ENCODE results near the gene DLG4.

The DLG4 gene

DNA sequence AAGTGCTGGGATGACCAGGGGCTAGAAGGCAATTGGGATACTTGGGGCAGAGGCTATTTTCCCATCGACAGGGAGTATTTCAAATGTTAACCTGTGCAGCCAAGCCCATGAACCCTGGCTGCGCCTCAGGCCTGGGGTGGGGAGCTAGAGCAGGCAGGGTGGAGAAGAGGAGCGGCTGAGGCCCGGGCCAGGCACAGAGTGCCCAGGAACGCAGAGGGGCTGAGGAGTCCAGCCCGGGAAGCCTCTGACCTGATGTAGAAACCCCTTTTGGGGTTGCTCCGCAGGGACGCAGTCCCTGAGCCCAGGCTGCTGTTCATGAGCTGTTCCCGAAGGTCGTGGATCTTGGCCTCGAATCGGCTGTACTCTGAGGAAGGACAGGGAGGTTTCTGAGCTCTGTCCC is 23.7 kb downstream of the DLG4 start:
- Histone ChIP-seq H3K9me3 (ENCODE audit: low read depth, low read length) (no peaks in the 10 kb centered on the region), H3K4me3 (no peak overlapping the region), H3K9ac (ENCODE audit: insufficient read length) (no peak overlapping the region), H3K36me3 (ENCODE audit: insufficient read depth, low read length) (peaks cover 43% of the 10 kb centered on the region; the same call in 1 of the 2 replicates), H3K27ac (no peak overlapping the region)
- DNase-seq (ENCODE audit: low read depth, low spot score), result no peak
- no peak for TF ChIP-seq FOXP2 (optimal IDR thresholded peaks at IDR 0.05; ENCODE audit: control extremely low read depth, extremely low read length, insufficient read depth)
- no peak for TF ChIP-seq EZH2 (IDR thresholded peaks at IDR 0.05)
- no peak for TF ChIP-seq POLR2AphosphoS5 (IDR thresholded peaks at IDR 0.05; ENCODE audit: borderline replicate concordance, low read depth, low read length)

DNA sequence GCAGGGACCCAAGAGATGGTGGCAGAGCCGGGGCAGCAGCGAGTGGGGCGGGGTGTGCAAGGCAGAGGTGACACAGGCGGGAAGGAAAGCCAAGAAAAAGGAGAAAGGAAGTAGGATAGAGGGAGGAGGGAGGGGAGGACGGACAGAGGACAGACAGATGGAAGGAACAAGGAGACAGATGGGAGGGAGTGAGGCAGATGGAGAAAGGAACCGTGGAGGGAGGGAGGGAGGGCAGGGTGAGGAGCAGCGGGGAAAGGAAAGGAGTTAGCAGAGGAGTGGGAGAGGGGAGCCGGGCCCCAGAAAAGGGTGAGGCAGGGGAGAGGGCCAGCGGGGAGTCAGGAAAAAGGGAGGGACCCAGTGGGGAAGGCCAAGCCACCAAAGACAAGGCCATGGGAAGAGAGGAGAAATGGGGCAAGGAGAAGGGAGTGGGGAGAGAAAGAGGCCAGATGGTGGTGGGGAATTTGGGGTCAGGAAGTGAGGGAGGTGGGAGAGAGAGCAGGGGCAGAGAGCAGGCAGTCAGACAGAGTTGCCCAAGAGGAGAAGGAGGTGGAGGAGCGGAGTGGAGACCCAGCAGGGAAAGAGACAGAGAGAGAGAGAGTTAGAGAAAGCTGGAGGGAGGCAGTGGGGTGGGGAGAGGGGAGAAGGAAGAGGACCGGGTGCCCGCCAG is 27.2 kb downstream of the DLG4 start:
- no peak overlapping the region for H3K27ac ChIP-seq
- H3K4me3 ChIP-seq, result no peak overlapping the region
- H3K9ac ChIP-seq (ENCODE audit: insufficient read length), result no peak overlapping the region
- H3K36me3 ChIP-seq (ENCODE audit: insufficient read depth, low read length), result peaks cover 38% of the 10 kb centered on the region; the same call in 1 of the 2 replicates
- no peak for DNase-seq (ENCODE audit: low read depth, low spot score)
- no peak for TF ChIP-seq EZH2 (IDR thresholded peaks at IDR 0.05)
- TF ChIP-seq POLR2AphosphoS5 (IDR thresholded peaks at IDR 0.05; ENCODE audit: borderline replicate concordance, low read depth, low read length), result no peak
- TF ChIP-seq FOXP2 (optimal IDR thresholded peaks at IDR 0.05; ENCODE audit: control extremely low read depth, extremely low read length, insufficient read depth), result no peak
- H3K9me3 ChIP-seq (ENCODE audit: low read depth, low read length), result no peaks in the 10 kb centered on the region

- peaks cover 32% of the 10 kb centered on the region; the same call in 1 of the 2 replicates for H3K36me3 ChIP-seq (ENCODE audit: insufficient read depth, low read length)
- no peaks in the 10 kb centered on the region for H3K9me3 ChIP-seq (ENCODE audit: low read depth, low read length)
- no peak overlapping the region for H3K9ac ChIP-seq (ENCODE audit: insufficient read length)
- TF ChIP-seq FOXP2 (optimal IDR thresholded peaks at IDR 0.05; ENCODE audit: control extremely low read depth, extremely low read length, insufficient read depth) (no peak), EZH2 (IDR thresholded peaks at IDR 0.05) (no peak), POLR2AphosphoS5 (IDR thresholded peaks at IDR 0.05; ENCODE audit: borderline replicate concordance, low read depth, low read length) (no peak)
- H3K27ac ChIP-seq, result no peak overlapping the region
- no peak for DNase-seq (ENCODE audit: low read depth, low spot score)
- H3K4me3 ChIP-seq, result no peak overlapping the region
Observed at GRCh38 chr17:7191571-7192270, 27.9 kb downstream of the DLG4 start.

GRCh38 chr17:7191069-7191468 is 28.6 kb downstream of the DLG4 start:
- H3K9ac ChIP-seq (ENCODE audit: insufficient read length), result no peak overlapping the region
- no peaks in the 10 kb centered on the region for H3K9me3 ChIP-seq (ENCODE audit: low read depth, low read length)
- no peak overlapping the region for H3K27ac ChIP-seq
- no peak overlapping the region for H3K4me3 ChIP-seq
- peaks cover 25% of the 10 kb centered on the region; the same call in 1 of the 2 replicates for H3K36me3 ChIP-seq (ENCODE audit: insufficient read depth, low read length)
- TF ChIP-seq POLR2AphosphoS5 (IDR thresholded peaks at IDR 0.05; ENCODE audit: borderline replicate concordance, low read depth, low read length) (no peak), EZH2 (IDR thresholded peaks at IDR 0.05) (no peak), FOXP2 (optimal IDR thresholded peaks at IDR 0.05; ENCODE audit: control extremely low read depth, extremely low read length, insufficient read depth) (no peak)
- DNase-seq (ENCODE audit: low read depth, low spot score), result no peak

DNA sequence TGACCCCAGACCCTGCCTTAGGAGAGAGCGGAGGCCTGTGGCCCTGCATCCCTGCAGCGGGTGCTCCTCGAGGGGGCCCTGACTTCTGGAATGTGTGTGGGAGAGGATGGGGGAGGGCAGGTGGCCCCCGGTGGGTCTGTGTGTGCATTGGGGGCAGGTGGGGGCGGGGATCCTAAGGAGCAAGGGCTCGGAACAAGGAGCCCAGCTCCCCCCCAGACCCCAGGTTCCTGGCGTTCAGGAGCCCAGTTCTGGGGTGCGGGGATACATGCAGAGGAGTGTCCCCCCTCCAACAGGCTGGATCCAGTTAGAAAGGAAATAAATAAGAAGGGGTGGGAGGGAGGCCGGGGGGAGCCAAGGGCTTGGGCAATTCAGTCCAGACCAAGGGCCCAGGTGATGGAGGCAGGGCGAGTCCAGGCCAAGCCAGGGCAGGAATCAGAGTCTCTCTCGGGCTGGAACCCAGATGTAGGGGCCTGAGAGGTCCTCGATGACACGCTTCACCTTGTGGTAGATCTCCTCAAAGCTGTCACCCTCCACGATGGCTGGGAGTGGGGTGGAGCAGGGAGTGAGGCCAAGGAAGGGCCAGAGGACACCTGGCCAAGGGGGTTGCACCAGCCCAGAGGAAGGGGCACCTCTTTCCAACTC is 29.2 kb downstream of the DLG4 start:
- no peak for DNase-seq (ENCODE audit: low read depth, low spot score)
- TF ChIP-seq FOXP2 (optimal IDR thresholded peaks at IDR 0.05; ENCODE audit: control extremely low read depth, extremely low read length, insufficient read depth), result no peak
- no peak for TF ChIP-seq EZH2 (IDR thresholded peaks at IDR 0.05)
- TF ChIP-seq POLR2AphosphoS5 (IDR thresholded peaks at IDR 0.05; ENCODE audit: borderline replicate concordance, low read depth, low read length), result no peak
- Histone ChIP-seq H3K27ac (no peak overlapping the region), H3K4me3 (no peak overlapping the region), H3K36me3 (ENCODE audit: insufficient read depth, low read length) (peaks cover 19% of the 10 kb centered on the region; the same call in 1 of the 2 replicates), H3K9me3 (ENCODE audit: low read depth, low read length) (no peaks in the 10 kb centered on the region), H3K9ac (ENCODE audit: insufficient read length) (no peak overlapping the region)

DNA sequence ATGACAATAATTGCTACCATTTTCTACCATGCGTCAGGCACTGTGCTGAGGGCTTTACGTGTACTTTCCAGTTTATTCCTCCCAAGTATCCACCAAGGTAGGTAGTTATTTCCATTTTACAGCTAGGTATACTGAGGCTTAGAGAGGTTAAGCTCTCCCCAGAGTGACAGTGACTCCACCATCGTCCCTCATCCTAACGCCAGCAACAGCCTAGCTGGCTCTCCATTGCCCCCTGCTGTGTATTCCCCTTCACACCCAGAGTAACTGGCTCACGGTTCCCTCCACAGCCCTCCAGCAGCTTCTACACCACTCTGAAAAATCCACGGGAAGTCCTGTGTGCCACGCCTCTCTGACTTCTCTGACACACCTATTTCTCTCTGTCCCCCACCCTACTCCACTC is 33.4 kb downstream of the DLG4 start:
- peaks cover 4% of the 10 kb centered on the region; the same call in 1 of the 2 replicates for H3K36me3 ChIP-seq (ENCODE audit: insufficient read depth, low read length)
- H3K27ac ChIP-seq, result no peak overlapping the region
- no peak for TF ChIP-seq EZH2 (IDR thresholded peaks at IDR 0.05)
- TF ChIP-seq POLR2AphosphoS5 (IDR thresholded peaks at IDR 0.05; ENCODE audit: borderline replicate concordance, low read depth, low read length), result no peak
- no peak for TF ChIP-seq FOXP2 (optimal IDR thresholded peaks at IDR 0.05; ENCODE audit: control extremely low read depth, extremely low read length, insufficient read depth)
- no peaks in the 10 kb centered on the region for H3K9me3 ChIP-seq (ENCODE audit: low read depth, low read length)
- H3K4me3 ChIP-seq, result no peak overlapping the region
- DNase-seq (ENCODE audit: low read depth, low spot score), result no peak
- H3K9ac ChIP-seq (ENCODE audit: insufficient read length), result no peak overlapping the region

GRCh38 chr17:7184647-7185046 is 35.0 kb downstream of the DLG4 start:
- H3K4me3 ChIP-seq, result no peak overlapping the region
- TF ChIP-seq POLR2AphosphoS5 (IDR thresholded peaks at IDR 0.05; ENCODE audit: borderline replicate concordance, low read depth, low read length) (no peak), EZH2 (IDR thresholded peaks at IDR 0.05) (no peak), FOXP2 (optimal IDR thresholded peaks at IDR 0.05; ENCODE audit: control extremely low read depth, extremely low read length, insufficient read depth) (no peak)
- H3K27ac ChIP-seq, result no peak overlapping the region
- no peak overlapping the region for H3K9ac ChIP-seq (ENCODE audit: insufficient read length)
- no peaks in the 10 kb centered on the region for H3K9me3 ChIP-seq (ENCODE audit: low read depth, low read length)
- no peaks in the 10 kb centered on the region for H3K36me3 ChIP-seq (ENCODE audit: insufficient read depth, low read length)
- no peak for DNase-seq (ENCODE audit: low read depth, low spot score)

DNA sequence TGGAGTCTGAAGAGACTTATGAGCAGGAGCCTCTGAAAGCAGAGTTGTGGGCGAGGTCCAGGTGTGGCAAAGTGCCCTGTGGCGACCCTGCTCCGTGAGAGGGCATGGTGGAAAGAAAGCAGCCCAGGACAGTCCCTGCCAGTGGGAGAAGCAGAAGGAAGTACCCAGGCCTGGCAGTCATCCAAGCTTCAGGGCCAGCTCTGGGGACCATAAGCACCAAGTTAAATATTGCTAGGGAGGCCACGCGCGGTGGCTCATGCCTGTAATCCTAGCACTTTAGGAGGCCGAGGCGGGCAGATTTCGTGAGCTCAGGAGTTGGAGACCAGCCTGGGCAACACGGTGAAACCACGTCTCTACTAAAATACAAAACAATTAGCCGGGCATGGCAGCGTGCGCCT is 35.5 kb downstream of the DLG4 start:
- no peak overlapping the region for H3K4me3 ChIP-seq
- H3K27ac ChIP-seq, result no peak overlapping the region
- no peak for DNase-seq (ENCODE audit: low read depth, low spot score)
- H3K9me3 ChIP-seq (ENCODE audit: low read depth, low read length), result no peaks in the 10 kb centered on the region
- TF ChIP-seq EZH2 (IDR thresholded peaks at IDR 0.05), result no peak
- no peak for TF ChIP-seq FOXP2 (optimal IDR thresholded peaks at IDR 0.05; ENCODE audit: control extremely low read depth, extremely low read length, insufficient read depth)
- no peak for TF ChIP-seq POLR2AphosphoS5 (IDR thresholded peaks at IDR 0.05; ENCODE audit: borderline replicate concordance, low read depth, low read length)
- H3K36me3 ChIP-seq (ENCODE audit: insufficient read depth, low read length), result no peaks in the 10 kb centered on the region
- no peak overlapping the region for H3K9ac ChIP-seq (ENCODE audit: insufficient read length)
